ENCODE measurements around the gene DOC2B.
"Not testable (repeated sequence)": the region's sequence is repeated elsewhere in the genome, so short reads cannot be mapped to it uniquely, and the experiment has no call there.

The DOC2B gene

GRCh38 chr17:198225-198624 lies 16.8 kb upstream of the DOC2B start:
- not testable (repeated sequence) for H2AK5ac ChIP-seq (ENCODE audit: low read length); H3K4ac ChIP-seq (ENCODE audit: low read depth, low read length); H3K79me2 ChIP-seq (ENCODE audit: control insufficient read depth, insufficient read depth, low read length); H4K5ac ChIP-seq (ENCODE audit: low read length); H3K4me2 ChIP-seq (ENCODE audit: low read length); H3K27me3 ChIP-seq (ENCODE audit: insufficient read depth, low read length, poor library complexity); H3K9ac ChIP-seq (ENCODE audit: low read length); H3K56ac ChIP-seq (ENCODE audit: low read length); H2BK120ac ChIP-seq (ENCODE audit: low read depth, low read length); H3K4me3 ChIP-seq (ENCODE audit: low read length); H3K27ac ChIP-seq (ENCODE audit: low read depth, low read length); H2BK15ac ChIP-seq (replicated peaks; ENCODE audit: low read depth); H3K23ac ChIP-seq (ENCODE audit: low read length); H3K18ac ChIP-seq (ENCODE audit: low read length); H3K79me1 ChIP-seq (ENCODE audit: low read length); H3K36me3 ChIP-seq (ENCODE audit: control insufficient read depth, insufficient read depth, low read length); DNase-seq; H3K4me1 ChIP-seq (ENCODE audit: control insufficient read depth, low read depth, low read length); H4K8ac ChIP-seq (ENCODE audit: low read depth, low read length); H2BK5ac ChIP-seq (ENCODE audit: low read length)
- WGBS (ENCODE audit: extremely low coverage, insufficient coverage, low lambda C conversion rate): no CpG with 5 or more reads among the region's 15 CpGs

GRCh38 chr17:197352-197751 lies 15.9 kb upstream of the DOC2B start:
- no peak overlapping the region for H2BK15ac ChIP-seq (replicated peaks; ENCODE audit: low read depth)
- no peak overlapping the region for H3K4me3 ChIP-seq (ENCODE audit: low read length)
- H3K4me1 ChIP-seq (ENCODE audit: control insufficient read depth, low read depth, low read length): no peaks in the 10 kb centered on the region
- no peaks in the 10 kb centered on the region for H3K36me3 ChIP-seq (ENCODE audit: control insufficient read depth, insufficient read depth, low read length)
- H3K27ac ChIP-seq (ENCODE audit: low read depth, low read length): no peak overlapping the region
- H3K23ac ChIP-seq (ENCODE audit: low read length): no peak overlapping the region
- no peak overlapping the region for H3K56ac ChIP-seq (ENCODE audit: low read length)
- H3K18ac ChIP-seq (ENCODE audit: low read length): no peak overlapping the region
- H3K79me2 ChIP-seq (ENCODE audit: control insufficient read depth, insufficient read depth, low read length): no peaks in the 10 kb centered on the region
- no peak for DNase-seq
- H3K4ac ChIP-seq (ENCODE audit: low read depth, low read length): no peak overlapping the region
- no peak overlapping the region for H4K5ac ChIP-seq (ENCODE audit: low read length)
- no peak overlapping the region for H3K4me2 ChIP-seq (ENCODE audit: low read length)
- no peaks in the 10 kb centered on the region for H3K27me3 ChIP-seq (ENCODE audit: insufficient read depth, low read length, poor library complexity)
- no peak overlapping the region for H3K9ac ChIP-seq (ENCODE audit: low read length)
- no peak overlapping the region for H2AK5ac ChIP-seq (ENCODE audit: low read length)
- H2BK5ac ChIP-seq (ENCODE audit: low read length): no peak overlapping the region
- no CpG with 5 or more reads among the region's 2 CpGs for WGBS (ENCODE audit: extremely low coverage, insufficient coverage, low lambda C conversion rate)
- H4K8ac ChIP-seq (ENCODE audit: low read depth, low read length): no peak overlapping the region
- no peaks in the 10 kb centered on the region for H3K79me1 ChIP-seq (ENCODE audit: low read length)
- no peak overlapping the region for H2BK120ac ChIP-seq (ENCODE audit: low read depth, low read length)

GRCh38 chr17:194828-195602 lies 13.6 kb upstream of the DOC2B start:
- Histone ChIP-seq H4K8ac (ENCODE audit: low read depth, low read length) (no peak overlapping the region), H3K27me3 (ENCODE audit: insufficient read depth, low read length, poor library complexity) (no peaks in the 10 kb centered on the region), H2AK5ac (ENCODE audit: low read length) (no peak overlapping the region), H3K4ac (ENCODE audit: low read depth, low read length) (no peak overlapping the region), H4K5ac (ENCODE audit: low read length) (no peak overlapping the region), H3K18ac (ENCODE audit: low read length) (no peak overlapping the region), H3K4me1 (ENCODE audit: control insufficient read depth, low read depth, low read length) (no peaks in the 10 kb centered on the region), H3K9ac (ENCODE audit: low read length) (no peak overlapping the region), H2BK120ac (ENCODE audit: low read depth, low read length) (no peak overlapping the region), H2BK5ac (ENCODE audit: low read length) (no peak overlapping the region), H3K4me2 (ENCODE audit: low read length) (no peak overlapping the region), H3K79me2 (ENCODE audit: control insufficient read depth, insufficient read depth, low read length) (no peaks in the 10 kb centered on the region), H3K4me3 (ENCODE audit: low read length) (no peak overlapping the region), H2BK15ac (replicated peaks; ENCODE audit: low read depth) (no peak overlapping the region), H3K27ac (ENCODE audit: low read depth, low read length) (no peak overlapping the region), H3K56ac (ENCODE audit: low read length) (no peak overlapping the region), H3K23ac (ENCODE audit: low read length) (no peak overlapping the region), H3K36me3 (ENCODE audit: control insufficient read depth, insufficient read depth, low read length) (no peaks in the 10 kb centered on the region), H3K79me1 (ENCODE audit: low read length) (no peaks in the 10 kb centered on the region)
- no CpG with 5 or more reads among the region's 16 CpGs for WGBS (ENCODE audit: extremely low coverage, insufficient coverage, low lambda C conversion rate)
- DNase-seq: no peak

- Histone ChIP-seq H3K18ac (ENCODE audit: low read length) (no peak overlapping the region), H3K9ac (ENCODE audit: low read length) (no peak overlapping the region), H3K27ac (ENCODE audit: low read depth, low read length) (no peak overlapping the region), H3K23ac (ENCODE audit: low read length) (no peak overlapping the region), H4K8ac (ENCODE audit: low read depth, low read length) (no peak overlapping the region), H3K4ac (ENCODE audit: low read depth, low read length) (no peak overlapping the region), H3K56ac (ENCODE audit: low read length) (no peak overlapping the region), H3K27me3 (ENCODE audit: insufficient read depth, low read length, poor library complexity) (no peaks in the 10 kb centered on the region), H3K79me1 (ENCODE audit: low read length) (no peaks in the 10 kb centered on the region), H2BK15ac (replicated peaks; ENCODE audit: low read depth) (no peak overlapping the region), H3K4me2 (ENCODE audit: low read length) (no peak overlapping the region), H3K4me1 (ENCODE audit: control insufficient read depth, low read depth, low read length) (no peaks in the 10 kb centered on the region), H3K36me3 (ENCODE audit: control insufficient read depth, insufficient read depth, low read length) (no peaks in the 10 kb centered on the region), H2AK5ac (ENCODE audit: low read length) (no peak overlapping the region), H2BK5ac (ENCODE audit: low read length) (no peak overlapping the region), H2BK120ac (ENCODE audit: low read depth, low read length) (no peak overlapping the region), H3K79me2 (ENCODE audit: control insufficient read depth, insufficient read depth, low read length) (no peaks in the 10 kb centered on the region), H3K4me3 (ENCODE audit: low read length) (no peak overlapping the region), H4K5ac (ENCODE audit: low read length) (no peak overlapping the region)
- no peak for DNase-seq
- no CpG with 5 or more reads among the region's 31 CpGs for WGBS (ENCODE audit: extremely low coverage, insufficient coverage, low lambda C conversion rate)
Observed at GRCh38 chr17:193841-194806, 12.7 kb upstream of the DOC2B start.

GRCh38 chr17:193426-193810 lies 12.0 kb upstream of the DOC2B start:
- Histone ChIP-seq H3K79me1 (ENCODE audit: low read length) (no peaks in the 10 kb centered on the region), H3K27ac (ENCODE audit: low read depth, low read length) (no peak overlapping the region), H3K9ac (ENCODE audit: low read length) (no peak overlapping the region), H3K79me2 (ENCODE audit: control insufficient read depth, insufficient read depth, low read length) (no peaks in the 10 kb centered on the region), H3K4me2 (ENCODE audit: low read length) (no peak overlapping the region), H3K4me3 (ENCODE audit: low read length) (no peak overlapping the region), H3K18ac (ENCODE audit: low read length) (no peak overlapping the region), H3K27me3 (ENCODE audit: insufficient read depth, low read length, poor library complexity) (no peaks in the 10 kb centered on the region), H2AK5ac (ENCODE audit: low read length) (no peak overlapping the region), H2BK15ac (replicated peaks; ENCODE audit: low read depth) (no peak overlapping the region), H2BK120ac (ENCODE audit: low read depth, low read length) (no peak overlapping the region), H2BK5ac (ENCODE audit: low read length) (no peak overlapping the region), H3K4ac (ENCODE audit: low read depth, low read length) (no peak overlapping the region), H3K36me3 (ENCODE audit: control insufficient read depth, insufficient read depth, low read length) (no peaks in the 10 kb centered on the region), H3K23ac (ENCODE audit: low read length) (no peak overlapping the region), H3K56ac (ENCODE audit: low read length) (no peak overlapping the region), H3K4me1 (ENCODE audit: control insufficient read depth, low read depth, low read length) (no peaks in the 10 kb centered on the region), H4K8ac (ENCODE audit: low read depth, low read length) (no peak overlapping the region), H4K5ac (ENCODE audit: low read length) (no peak overlapping the region)
- no peak for DNase-seq
- no CpG with 5 or more reads among the region's 8 CpGs for WGBS (ENCODE audit: extremely low coverage, insufficient coverage, low lambda C conversion rate)

All from mesendoderm (in vitro differentiated cells).